Measurements from ENCODE around the gene CYTH4. TPM values are rescaled to one million over a fixed set of nuclear protein-coding genes. Genes with fewer than 3 reads are reported as not detected.

CYTH4 gene
- polyA plus RNA-seq, 1 donor (not counting 4 experiments of a cell fraction or from before 2014, with no cell fraction given) = 0.05 TPM

DNA sequence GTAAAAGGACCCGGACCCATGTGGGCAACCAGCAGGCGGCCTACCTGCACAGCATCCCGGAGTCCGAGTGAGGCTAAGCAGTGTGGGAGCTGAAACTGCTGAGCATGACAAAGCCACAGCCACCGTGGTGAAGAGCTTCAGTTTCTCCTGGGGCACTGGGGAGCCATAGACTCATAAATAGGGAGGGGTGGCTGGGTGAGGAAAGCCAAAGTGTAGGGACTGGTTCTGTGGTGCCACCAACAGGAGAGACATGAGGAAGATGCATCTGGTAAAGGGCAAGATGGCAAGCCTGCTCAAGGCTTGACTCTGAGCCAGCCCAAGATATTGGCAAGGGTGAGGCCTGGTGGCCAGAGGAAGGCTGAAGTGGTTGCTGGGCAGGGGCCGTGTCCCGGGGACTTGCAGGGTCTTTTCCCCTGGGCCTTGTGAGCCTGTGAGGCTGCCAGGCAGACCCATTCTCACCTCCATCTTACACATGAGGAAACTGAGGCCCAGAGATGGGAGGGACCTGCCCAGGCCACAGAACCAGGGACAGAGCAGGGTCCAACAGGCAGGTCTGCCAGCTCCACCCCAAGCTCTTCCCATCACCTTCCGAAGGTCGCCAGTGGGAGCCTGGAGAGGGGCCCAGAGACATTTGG is 30.4 kb downstream of the CYTH4 start:
- H3K36me3 ChIP-seq (ENCODE audit: control insufficient read depth in 2 of 2, extremely low read depth in 1 of 2, insufficient read depth in 2 of 2, low read length in 2 of 2) = no peaks in the 10 kb centered on the region
- FAIRE-seq (no peak), DNase-seq (ENCODE audit: low read depth, low spot score) (no peak)
- no peak overlapping the region for H3K27ac ChIP-seq (ENCODE audit: control insufficient read depth, insufficient read depth, low read length)
- H3K27me3 ChIP-seq (ENCODE audit: control insufficient read depth, extremely low read depth, insufficient read depth, low read length) = no peaks in the 10 kb centered on the region
- H3K79me2 ChIP-seq (ENCODE audit: control insufficient read depth, insufficient read depth, low read length) = no peaks in the 10 kb centered on the region
- H3K4me1 ChIP-seq (ENCODE audit: control insufficient read depth, extremely low read depth, insufficient read depth, low read length) = peaks cover 35% of the 10 kb centered on the region
- no peak overlapping the region for H3K4me3 ChIP-seq (ENCODE audit: control insufficient read depth in 2 of 3, extremely low read depth in 1 of 3, insufficient read depth in 2 of 3, low read depth in 1 of 3, low read length in 3 of 3)
- H4K20me1 ChIP-seq (ENCODE audit: control insufficient read depth, extremely low read depth, insufficient read depth, low read length) = no peaks in the 10 kb centered on the region
- no peak overlapping the region for H3K4me2 ChIP-seq (ENCODE audit: control insufficient read depth, extremely low read depth, insufficient read depth, low read depth, low read length)
- H3K9ac ChIP-seq (ENCODE audit: control insufficient read depth, extremely low read depth, insufficient read depth, low read length) = no peak overlapping the region
- H3K9me1 ChIP-seq (ENCODE audit: control insufficient read depth, extremely low read depth, insufficient read depth, low read length) = no peaks in the 10 kb centered on the region
- H3K9me3 ChIP-seq (ENCODE audit: control insufficient read depth, low read depth, low read length) = no peaks in the 10 kb centered on the region
- H2AFZ ChIP-seq (ENCODE audit: control insufficient read depth, low read length) = no peak overlapping the region
- TF ChIP-seq, protein P1, sequence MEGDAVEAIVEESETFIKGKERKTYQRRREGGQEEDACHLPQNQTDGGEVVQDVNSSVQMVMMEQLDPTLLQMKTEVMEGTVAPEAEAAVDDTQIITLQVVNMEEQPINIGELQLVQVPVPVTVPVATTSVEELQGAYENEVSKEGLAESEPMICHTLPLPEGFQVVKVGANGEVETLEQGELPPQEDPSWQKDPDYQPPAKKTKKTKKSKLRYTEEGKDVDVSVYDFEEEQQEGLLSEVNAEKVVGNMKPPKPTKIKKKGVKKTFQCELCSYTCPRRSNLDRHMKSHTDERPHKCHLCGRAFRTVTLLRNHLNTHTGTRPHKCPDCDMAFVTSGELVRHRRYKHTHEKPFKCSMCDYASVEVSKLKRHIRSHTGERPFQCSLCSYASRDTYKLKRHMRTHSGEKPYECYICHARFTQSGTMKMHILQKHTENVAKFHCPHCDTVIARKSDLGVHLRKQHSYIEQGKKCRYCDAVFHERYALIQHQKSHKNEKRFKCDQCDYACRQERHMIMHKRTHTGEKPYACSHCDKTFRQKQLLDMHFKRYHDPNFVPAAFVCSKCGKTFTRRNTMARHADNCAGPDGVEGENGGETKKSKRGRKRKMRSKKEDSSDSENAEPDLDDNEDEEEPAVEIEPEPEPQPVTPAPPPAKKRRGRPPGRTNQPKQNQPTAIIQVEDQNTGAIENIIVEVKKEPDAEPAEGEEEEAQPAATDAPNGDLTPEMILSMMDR (optimal IDR thresholded peaks at IDR 0.05 in 1 of 3, IDR thresholded peaks at IDR 0.05 in 1 of 3, conservative IDR thresholded peaks at IDR 0.05 in 1 of 3; ENCODE audit: extremely low read depth in 1 of 3, insufficient read depth in 2 of 3, low read length in 3 of 3) = peak in 1 of 3 experiments; percentile 13
- TF ChIP-seq EZH2 (IDR thresholded peaks at IDR 0.05; ENCODE audit: low read length) = no peak
- dilution Hi-C loops (cut with MboI; ENCODE audit: extremely low pct_ligation_motif_present, low sequenced_read_pairs) = no loop called here

DNA sequence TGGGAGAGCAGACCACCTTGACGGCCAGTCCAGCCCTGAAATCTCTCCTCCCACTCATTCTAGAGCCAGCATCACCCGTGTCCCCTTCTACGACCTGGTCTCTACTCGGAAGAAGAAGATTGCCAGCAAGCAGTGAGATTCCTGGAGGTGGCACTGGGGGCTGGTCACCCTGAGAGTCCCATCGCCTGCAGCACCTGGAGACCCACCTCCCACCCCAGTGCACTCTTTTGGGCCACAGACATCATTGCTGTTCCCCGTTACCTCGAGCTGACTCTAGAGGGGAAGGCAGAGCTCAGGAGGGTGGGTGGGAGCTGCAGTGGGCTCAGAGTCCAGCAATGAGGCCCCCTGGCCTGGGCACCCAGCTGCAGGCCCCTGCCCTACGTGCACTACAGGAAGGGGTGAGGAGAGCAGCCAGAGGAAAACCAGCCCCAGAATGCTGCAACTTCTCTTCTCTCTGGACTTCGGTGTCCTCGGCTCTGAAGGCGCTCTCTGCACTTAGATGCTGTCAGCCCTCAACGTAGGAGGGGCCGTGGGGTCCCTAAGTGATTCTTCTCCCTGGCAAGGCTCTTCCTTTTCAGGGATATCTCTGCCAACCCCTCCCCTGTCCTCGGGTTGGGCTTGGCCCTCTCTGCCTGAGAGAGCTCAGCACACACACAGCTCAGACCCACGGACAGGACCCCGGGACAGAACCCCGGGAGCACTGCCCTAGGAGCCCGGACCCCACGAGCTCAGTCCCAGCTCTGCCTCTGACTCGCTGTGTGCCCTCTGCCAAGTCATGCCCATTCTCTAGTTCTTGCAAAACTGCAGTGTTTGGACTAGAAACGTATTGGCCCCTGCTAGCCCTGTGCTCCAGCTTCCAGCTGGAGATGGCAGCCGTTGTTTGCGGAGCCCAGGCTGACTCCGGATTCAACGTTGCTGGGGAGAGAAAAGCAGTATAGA is 31.3 kb downstream of the CYTH4 start:
- Histone ChIP-seq H3K27ac (ENCODE audit: control insufficient read depth, insufficient read depth, low read length) (no peak overlapping the region), H4K20me1 (ENCODE audit: control insufficient read depth, extremely low read depth, insufficient read depth, low read length) (no peaks in the 10 kb centered on the region), H3K9me3 (ENCODE audit: control insufficient read depth, low read depth, low read length) (no peaks in the 10 kb centered on the region), H3K9me1 (ENCODE audit: control insufficient read depth, extremely low read depth, insufficient read depth, low read length) (no peaks in the 10 kb centered on the region), H3K4me2 (ENCODE audit: control insufficient read depth, extremely low read depth, insufficient read depth, low read depth, low read length) (no peak overlapping the region), H3K27me3 (ENCODE audit: control insufficient read depth, extremely low read depth, insufficient read depth, low read length) (no peaks in the 10 kb centered on the region), H3K36me3 (ENCODE audit: control insufficient read depth in 2 of 2, extremely low read depth in 1 of 2, insufficient read depth in 2 of 2, low read length in 2 of 2) (no peaks in the 10 kb centered on the region), H3K79me2 (ENCODE audit: control insufficient read depth, insufficient read depth, low read length) (no peaks in the 10 kb centered on the region), H3K9ac (ENCODE audit: control insufficient read depth, extremely low read depth, insufficient read depth, low read length) (no peak overlapping the region), H3K4me1 (ENCODE audit: control insufficient read depth, extremely low read depth, insufficient read depth, low read length) (peaks cover 33% of the 10 kb centered on the region), H2AFZ (ENCODE audit: control insufficient read depth, low read length) (no peak overlapping the region), H3K4me3 (ENCODE audit: control insufficient read depth in 2 of 3, extremely low read depth in 1 of 3, insufficient read depth in 2 of 3, low read depth in 1 of 3, low read length in 3 of 3) (no peak overlapping the region)
- DNase-seq (ENCODE audit: low read depth, low spot score) = no peak
- no peak for TF ChIP-seq EZH2 (IDR thresholded peaks at IDR 0.05; ENCODE audit: low read length)
- TF ChIP-seq, protein P1 (optimal IDR thresholded peaks at IDR 0.05 in 1 of 3, IDR thresholded peaks at IDR 0.05 in 1 of 3, conservative IDR thresholded peaks at IDR 0.05 in 1 of 3; ENCODE audit: extremely low read depth in 1 of 3, insufficient read depth in 2 of 3, low read length in 3 of 3) = no peak
- dilution Hi-C loops (cut with MboI; ENCODE audit: extremely low pct_ligation_motif_present, low sequenced_read_pairs) = no loop called here
- FAIRE-seq = no peak
